Ishikawa (cell line): ENCODE results near the gene ATP6V1F.

Source experiments
- CEBPB ChIP-seq: IDR thresholded peaks from 2 replicates; pipeline ENCODE4 v1.6.1; 2012
- CREB1 ChIP-seq: IDR thresholded peaks from 2 replicates; pipeline ENCODE4 v1.6.1; 2012; ENCODE audit warnings: low read depth
- EGR1 ChIP-seq: IDR thresholded peaks from 2 replicates; pipeline ENCODE4 v1.6.1; 2012
- EP300 ChIP-seq: IDR thresholded peaks from 2 replicates; pipeline ENCODE4 v1.6.1; 2012; ENCODE audit warnings: borderline replicate concordance
- FOXM1 ChIP-seq: IDR thresholded peaks from 2 replicates; pipeline ENCODE4 v1.6.1; 2012; ENCODE audit warnings: low read depth, borderline replicate concordance
- MAX ChIP-seq: IDR thresholded peaks from 2 replicates; pipeline ENCODE4 v1.6.1; 2012
- RAD21 ChIP-seq: IDR thresholded peaks from 2 replicates; pipeline ENCODE4 v1.6.1; 2012; ENCODE audit warnings: low read depth
- TAF1 ChIP-seq: IDR thresholded peaks from 2 replicates; pipeline ENCODE4 v1.6.1; 2012; ENCODE audit warnings: low read depth, mild to moderate bottlenecking
- TCF12 ChIP-seq: IDR thresholded peaks from 2 replicates; pipeline ENCODE4 v1.6.1; 2012; ENCODE audit warnings: low read depth
- TEAD4 ChIP-seq: IDR thresholded peaks from 2 replicates; pipeline ENCODE4 v1.6.1; 2012
- USF1 ChIP-seq: IDR thresholded peaks from 2 replicates; pipeline ENCODE4 v1.6.1; 2012
- YY1 ChIP-seq: IDR thresholded peaks from 2 replicates; pipeline ENCODE4 v1.6.1; 2012; ENCODE audit warnings: low read depth
- ZBTB7A ChIP-seq: IDR thresholded peaks from 2 replicates; pipeline ENCODE4 v1.6.1; 2012; ENCODE audit warnings: low read depth
- TF ChIP-seq, protein P1 (sequence below): IDR thresholded peaks from 2 replicates; pipeline ENCODE4 v1.6.1; 2012; ENCODE audit warnings: low read depth, mild to moderate bottlenecking

GRCh38 chr7:128880791-128881457, 18.3 kb downstream of the ATP6V1F start:
- TF ChIP-seq YY1, result no peak
- no peak for TF ChIP-seq TAF1
- no peak for TF ChIP-seq TCF12
- no peak for TF ChIP-seq FOXM1
- no peak for TF ChIP-seq EP300
- TF ChIP-seq ZBTB7A, result no peak
- no peak for TF ChIP-seq CEBPB
- no peak for TF ChIP-seq TEAD4
- no peak for TF ChIP-seq MAX
- TF ChIP-seq RAD21, result no peak
- TF ChIP-seq EGR1, result no peak
- no peak for TF ChIP-seq USF1
- no peak for TF ChIP-seq CREB1
- TF ChIP-seq, protein P1, sequence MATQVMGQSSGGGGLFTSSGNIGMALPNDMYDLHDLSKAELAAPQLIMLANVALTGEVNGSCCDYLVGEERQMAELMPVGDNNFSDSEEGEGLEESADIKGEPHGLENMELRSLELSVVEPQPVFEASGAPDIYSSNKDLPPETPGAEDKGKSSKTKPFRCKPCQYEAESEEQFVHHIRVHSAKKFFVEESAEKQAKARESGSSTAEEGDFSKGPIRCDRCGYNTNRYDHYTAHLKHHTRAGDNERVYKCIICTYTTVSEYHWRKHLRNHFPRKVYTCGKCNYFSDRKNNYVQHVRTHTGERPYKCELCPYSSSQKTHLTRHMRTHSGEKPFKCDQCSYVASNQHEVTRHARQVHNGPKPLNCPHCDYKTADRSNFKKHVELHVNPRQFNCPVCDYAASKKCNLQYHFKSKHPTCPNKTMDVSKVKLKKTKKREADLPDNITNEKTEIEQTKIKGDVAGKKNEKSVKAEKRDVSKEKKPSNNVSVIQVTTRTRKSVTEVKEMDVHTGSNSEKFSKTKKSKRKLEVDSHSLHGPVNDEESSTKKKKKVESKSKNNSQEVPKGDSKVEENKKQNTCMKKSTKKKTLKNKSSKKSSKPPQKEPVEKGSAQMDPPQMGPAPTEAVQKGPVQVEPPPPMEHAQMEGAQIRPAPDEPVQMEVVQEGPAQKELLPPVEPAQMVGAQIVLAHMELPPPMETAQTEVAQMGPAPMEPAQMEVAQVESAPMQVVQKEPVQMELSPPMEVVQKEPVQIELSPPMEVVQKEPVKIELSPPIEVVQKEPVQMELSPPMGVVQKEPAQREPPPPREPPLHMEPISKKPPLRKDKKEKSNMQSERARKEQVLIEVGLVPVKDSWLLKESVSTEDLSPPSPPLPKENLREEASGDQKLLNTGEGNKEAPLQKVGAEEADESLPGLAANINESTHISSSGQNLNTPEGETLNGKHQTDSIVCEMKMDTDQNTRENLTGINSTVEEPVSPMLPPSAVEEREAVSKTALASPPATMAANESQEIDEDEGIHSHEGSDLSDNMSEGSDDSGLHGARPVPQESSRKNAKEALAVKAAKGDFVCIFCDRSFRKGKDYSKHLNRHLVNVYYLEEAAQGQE, result no peak
